HEK293 (cell line): Measurements from ENCODE around the gene IMMP2L.

Experiments used
- CTCF ChIA-PET: fragments of 350-600 bp; formaldehyde crosslinking; extraction: SDS; loops from one replicate; lab custom pipeline; 2021; ENCODE audit warnings: antibody characterized with exemption; lab: Yijun Ruan, JAX
- POLR2A ChIA-PET: fragments of 300-600 bp; formaldehyde crosslinking; extraction: SDS; loops from one replicate; lab custom pipeline; 2020; ENCODE audit warnings: antibody characterized with exemption, inconsistent platforms; lab: Yijun Ruan, JAX
- H3K27ac ChIP-seq: fragments of 200-500 bp; sonication (Bioruptor generic); 2 replicates; pipeline ENCODE4 v1.5.1; 2014; ENCODE audit warnings: low read depth, low read length, control low read depth, inconsistent platforms; ENCODE audit errors: extremely low read depth
- H3K36me3 ChIP-seq, 2 experiments: fragments of 200-500 bp in 1 of 2; sonication (Bioruptor generic) in 1 of 2; 1 replicate in 1 of 2; 2 replicates in 1 of 2; pipeline ENCODE4 v1.5.1; 2014 to 2017; ENCODE audit warnings: inconsistent platforms in 2 of 2, low read length in 2 of 2; ENCODE audit not compliant: control insufficient read depth in 2 of 2, insufficient read depth in 1 of 2
- H3K4me1 ChIP-seq: fragments of 200-500 bp; sonication (Bioruptor generic); 2 replicates; pipeline ENCODE4 v1.5.1; 2014; ENCODE audit warnings: mild to moderate bottlenecking, low read length, inconsistent platforms; ENCODE audit not compliant: control insufficient read depth, insufficient read depth
- H3K4me3 ChIP-seq: 2 replicates; pipeline ENCODE4 v1.5.1; 2011; ENCODE audit warnings: low read depth, mild to moderate bottlenecking, control low read depth, low read length, moderate library complexity
- H3K9me3 ChIP-seq: fragments of 200-500 bp; sonication (Bioruptor generic); 2 replicates; pipeline ENCODE4 v1.5.1; 2014; ENCODE audit warnings: low read depth, low read length, inconsistent platforms; ENCODE audit not compliant: control insufficient read depth, insufficient read depth
- BCL11A ChIP-seq: fragments of 450-650 bp; formaldehyde crosslinking; IDR thresholded peaks from 2 replicates; pipeline ENCODE4 v1.5.1; 2016; ENCODE audit warnings: low read depth, missing biosample characterization, missing genetic modification characterization
- GLIS1 ChIP-seq: fragments of 450-650 bp; formaldehyde crosslinking; IDR thresholded peaks from 2 replicates; pipeline ENCODE4 v1.5.1; 2016; ENCODE audit warnings: missing biosample characterization, missing genetic modification characterization
- KLF1 ChIP-seq: fragments of 450-650 bp; formaldehyde crosslinking; IDR thresholded peaks from 2 replicates; pipeline ENCODE4 v1.5.1; 2016; ENCODE audit warnings: missing biosample characterization, missing genetic modification characterization
- KLF9 ChIP-seq: fragments of 450-650 bp; formaldehyde crosslinking; IDR thresholded peaks from 2 replicates; pipeline ENCODE4 v1.5.1; 2016; ENCODE audit warnings: missing biosample characterization, missing genetic modification characterization, low read depth
- MYNN ChIP-seq: fragments of 450-650 bp; formaldehyde crosslinking; IDR thresholded peaks from 2 replicates; pipeline ENCODE4 v1.5.1; 2016; ENCODE audit warnings: missing biosample characterization, missing genetic modification characterization, borderline replicate concordance
- OVOL3 ChIP-seq: fragments of 450-650 bp; formaldehyde crosslinking; IDR thresholded peaks from 2 replicates; pipeline ENCODE4 v1.5.1; 2016; ENCODE audit warnings: missing biosample characterization, missing genetic modification characterization
- SCRT1 ChIP-seq: fragments of 450-650 bp; formaldehyde crosslinking; IDR thresholded peaks from 2 replicates; pipeline ENCODE4 v1.5.1; 2016; ENCODE audit warnings: missing biosample characterization, missing genetic modification characterization, borderline replicate concordance
- TRIM28 ChIP-seq: IDR thresholded peaks from 2 replicates; pipeline ENCODE4 v1.6.1; 2011; ENCODE audit warnings: low read length, control low read depth, borderline replicate concordance
- YY1 ChIP-seq: fragments of 450-650 bp; formaldehyde crosslinking; IDR thresholded peaks from 2 replicates; pipeline ENCODE4 v1.5.1; 2018; ENCODE audit warnings: missing biosample characterization, missing genetic modification characterization
- ZBTB17 ChIP-seq: fragments of 450-650 bp; formaldehyde crosslinking; IDR thresholded peaks from 2 replicates; pipeline ENCODE4 v1.5.1; 2016; ENCODE audit warnings: missing biosample characterization, missing genetic modification characterization
- ZBTB48 ChIP-seq: fragments of 450-650 bp; formaldehyde crosslinking; IDR thresholded peaks from 2 replicates; pipeline ENCODE4 v1.5.1; 2016; ENCODE audit warnings: missing biosample characterization, missing genetic modification characterization
- ZIC2 ChIP-seq: fragments of 450-650 bp; formaldehyde crosslinking; IDR thresholded peaks from 2 replicates; pipeline ENCODE4 v1.5.1; 2016; ENCODE audit warnings: missing biosample characterization, missing genetic modification characterization
- ZNF114 ChIP-seq: fragments of 450-650 bp; formaldehyde crosslinking; IDR thresholded peaks from 2 replicates; pipeline ENCODE4 v1.5.0; 2017; ENCODE audit warnings: missing biosample characterization, missing genetic modification characterization
- ZNF133 ChIP-seq: fragments of 450-650 bp; formaldehyde crosslinking; IDR thresholded peaks from 2 replicates; pipeline ENCODE4 v1.5.1; 2016; ENCODE audit warnings: missing biosample characterization, missing genetic modification characterization
- ZNF19 ChIP-seq: fragments of 450-650 bp; formaldehyde crosslinking; IDR thresholded peaks from 2 replicates; pipeline ENCODE4; 2016; ENCODE audit warnings: missing biosample characterization, missing genetic modification characterization, low read depth
- ZNF610 ChIP-seq: fragments of 450-650 bp; formaldehyde crosslinking; IDR thresholded peaks from 2 replicates; pipeline ENCODE4 v1.5.1; 2016; ENCODE audit warnings: missing biosample characterization, missing genetic modification characterization, borderline replicate concordance
- ZNF624 ChIP-seq: fragments of 450-650 bp; formaldehyde crosslinking; IDR thresholded peaks from 2 replicates; pipeline ENCODE4 v1.5.1; 2017; ENCODE audit warnings: missing biosample characterization, missing genetic modification characterization
- ZNF791 ChIP-seq: fragments of 450-650 bp; formaldehyde crosslinking; IDR thresholded peaks from 2 replicates; pipeline ENCODE4 v1.5.1; 2016; ENCODE audit warnings: missing biosample characterization, missing genetic modification characterization
- ZNF837 ChIP-seq: fragments of 450-650 bp; formaldehyde crosslinking; IDR thresholded peaks from 2 replicates; pipeline ENCODE4 v1.5.1; 2016; ENCODE audit warnings: missing biosample characterization, missing genetic modification characterization
- ZNF843 ChIP-seq: fragments of 450-650 bp; formaldehyde crosslinking; IDR thresholded peaks from 2 replicates; pipeline ENCODE4 v1.5.1; 2016; ENCODE audit warnings: missing biosample characterization, missing genetic modification characterization
- ZSCAN16 ChIP-seq: fragments of 450-650 bp; formaldehyde crosslinking; IDR thresholded peaks from 2 replicates; pipeline ENCODE4 v1.5.1; 2016; ENCODE audit warnings: missing biosample characterization, missing genetic modification characterization
- TF ChIP-seq, protein P1 (sequence below): fragments of 450-650 bp; formaldehyde crosslinking; optimal IDR thresholded peaks from 2 replicates; pipeline ENCODE3; 2016; ENCODE audit warnings: missing biosample characterization, mild to moderate bottlenecking, missing genetic modification characterization
- TF ChIP-seq, protein P2 (sequence below): fragments of 450-650 bp; formaldehyde crosslinking; IDR thresholded peaks from 2 replicates; pipeline ENCODE4 v1.5.1; 2016; ENCODE audit warnings: missing biosample characterization, missing genetic modification characterization
- TF ChIP-seq, protein P3 (sequence below): fragments of 450-650 bp; formaldehyde crosslinking; IDR thresholded peaks from 2 replicates; pipeline ENCODE4 v1.5.1; 2017; ENCODE audit warnings: missing biosample characterization, missing genetic modification characterization

IMMP2L gene

DNA sequence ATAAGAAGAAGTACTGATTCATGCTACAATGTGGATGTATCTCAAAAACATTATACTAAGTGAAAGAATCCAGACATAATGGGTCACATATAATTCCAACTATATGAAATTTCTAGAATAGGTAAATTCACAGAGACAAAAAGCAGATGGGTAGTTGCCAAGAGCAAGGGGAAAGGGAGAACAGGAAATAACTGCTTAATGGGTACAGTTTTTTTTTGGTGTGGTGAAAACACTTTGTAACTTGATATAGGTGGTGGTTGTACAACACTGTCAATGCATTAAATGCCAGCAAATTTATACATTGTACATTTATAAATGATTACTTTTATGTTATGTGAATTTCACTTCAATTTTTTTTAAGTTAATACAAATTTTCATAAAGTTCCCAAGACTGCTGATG is 490.7 kb downstream of the IMMP2L start:
- no peak overlapping the region for H3K4me3 ChIP-seq
- ChIA-PET CTCF (interaction anchor here (0.6 kb wide), 1 partner anchor 75 kb away, joined by 3 read pairs; no protein-coding TSS in a partner anchor), POLR2A (no interaction called here)
- no peaks in the 10 kb centered on the region for H3K36me3 ChIP-seq
- no peaks in the 10 kb centered on the region for H3K4me1 ChIP-seq
- H3K27ac ChIP-seq: no peak overlapping the region
- no peaks in the 10 kb centered on the region for H3K9me3 ChIP-seq
- peak; percentile 72; the same call in 1 of the 2 replicates for TF ChIP-seq ZSCAN16 (tag by site-specific recombination)
- TF ChIP-seq, protein P1, sequence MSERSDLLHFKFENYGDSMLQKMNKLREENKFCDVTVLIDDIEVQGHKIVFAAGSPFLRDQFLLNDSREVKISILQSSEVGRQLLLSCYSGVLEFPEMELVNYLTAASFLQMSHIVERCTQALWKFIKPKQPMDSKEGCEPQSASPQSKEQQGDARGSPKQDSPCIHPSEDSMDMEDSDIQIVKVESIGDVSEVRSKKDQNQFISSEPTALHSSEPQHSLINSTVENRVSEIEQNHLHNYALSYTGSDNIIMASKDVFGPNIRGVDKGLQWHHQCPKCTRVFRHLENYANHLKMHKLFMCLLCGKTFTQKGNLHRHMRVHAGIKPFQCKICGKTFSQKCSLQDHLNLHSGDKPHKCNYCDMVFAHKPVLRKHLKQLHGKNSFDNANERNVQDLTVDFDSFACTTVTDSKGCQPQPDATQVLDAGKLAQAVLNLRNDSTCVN (tag by site-specific recombination): no peak

DNA sequence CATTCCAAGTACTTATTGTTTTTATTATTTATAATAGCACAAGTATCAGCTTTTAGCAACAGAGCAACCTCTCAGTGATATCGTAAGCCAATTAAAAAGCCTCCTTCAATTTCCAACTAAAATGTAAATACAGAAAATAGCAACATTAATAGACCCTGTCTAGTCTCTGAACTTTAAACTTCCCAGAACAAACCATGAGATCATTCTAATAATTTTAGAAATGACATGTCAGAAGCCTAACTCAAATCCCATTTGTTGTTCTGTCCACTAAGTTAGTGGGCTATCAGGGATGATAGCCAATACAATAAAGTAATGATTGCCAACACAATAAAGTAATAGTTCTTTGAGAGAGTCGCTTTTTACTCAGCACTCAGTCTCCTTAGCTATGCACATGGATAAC is 493.7 kb downstream of the IMMP2L start:
- Histone ChIP-seq H3K27ac (no peak overlapping the region), H3K4me1 (no peaks in the 10 kb centered on the region), H3K4me3 (no peak overlapping the region), H3K9me3 (no peaks in the 10 kb centered on the region), H3K36me3 (no peaks in the 10 kb centered on the region)
- TF ChIP-seq ZNF843 (tag by site-specific recombination): no peak
- TF ChIP-seq ZNF19 (tag by site-specific recombination): no peak
- no peak for TF ChIP-seq KLF9 (tag by site-specific recombination)
- TF ChIP-seq KLF1: no peak
- no peak for TF ChIP-seq ZNF610 (tag by site-specific recombination)
- TF ChIP-seq GLIS1: no peak
- no peak for TF ChIP-seq ZIC2 (tag by site-specific recombination)
- TF ChIP-seq YY1 (tag by site-specific recombination): no peak
- TF ChIP-seq ZNF114 (tag by site-specific recombination): no peak
- TF ChIP-seq ZBTB17 (tag by site-specific recombination): no peak
- no peak for TF ChIP-seq ZNF791 (tag by site-specific recombination)
- no peak for TF ChIP-seq ZNF837 (tag by site-specific recombination)
- no peak for TF ChIP-seq SCRT1 (tag by site-specific recombination)
- no peak for TF ChIP-seq TRIM28
- no peak for TF ChIP-seq OVOL3 (tag by site-specific recombination)
- no peak for TF ChIP-seq ZBTB48
- no peak for TF ChIP-seq ZNF624 (tag by site-specific recombination)
- TF ChIP-seq, protein P2, sequence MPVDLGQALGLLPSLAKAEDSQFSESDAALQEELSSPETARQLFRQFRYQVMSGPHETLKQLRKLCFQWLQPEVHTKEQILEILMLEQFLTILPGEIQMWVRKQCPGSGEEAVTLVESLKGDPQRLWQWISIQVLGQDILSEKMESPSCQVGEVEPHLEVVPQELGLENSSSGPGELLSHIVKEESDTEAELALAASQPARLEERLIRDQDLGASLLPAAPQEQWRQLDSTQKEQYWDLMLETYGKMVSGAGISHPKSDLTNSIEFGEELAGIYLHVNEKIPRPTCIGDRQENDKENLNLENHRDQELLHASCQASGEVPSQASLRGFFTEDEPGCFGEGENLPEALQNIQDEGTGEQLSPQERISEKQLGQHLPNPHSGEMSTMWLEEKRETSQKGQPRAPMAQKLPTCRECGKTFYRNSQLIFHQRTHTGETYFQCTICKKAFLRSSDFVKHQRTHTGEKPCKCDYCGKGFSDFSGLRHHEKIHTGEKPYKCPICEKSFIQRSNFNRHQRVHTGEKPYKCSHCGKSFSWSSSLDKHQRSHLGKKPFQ (tag by site-specific recombination): no peak
- ChIA-PET POLR2A (no interaction called here), CTCF (interaction anchor here (0.6 kb wide), 1 partner anchor 229 kb away, joined by 6 read pairs; no protein-coding TSS in a partner anchor)

DNA sequence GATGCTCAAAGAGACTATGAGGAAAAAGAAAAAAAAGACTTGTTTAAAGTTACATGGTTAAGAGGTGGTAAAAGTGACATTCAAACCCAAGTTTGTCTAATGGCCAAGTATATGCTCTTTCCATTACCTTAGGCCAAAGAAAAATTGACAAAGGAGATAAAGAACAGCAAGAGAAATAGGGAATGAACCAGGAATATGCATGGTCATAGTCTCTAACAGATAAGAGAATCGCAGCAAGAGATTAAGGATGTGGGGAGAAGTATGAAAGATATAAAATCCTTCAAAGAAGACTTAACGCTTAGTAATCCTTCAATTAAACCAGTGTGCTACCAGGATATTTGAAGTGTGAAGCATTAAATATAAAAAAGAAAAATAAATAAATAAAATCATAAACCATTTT is 494.6 kb downstream of the IMMP2L start:
- ChIA-PET CTCF (no interaction called here), POLR2A (no interaction called here)
- Histone ChIP-seq H3K4me1 (no peaks in the 10 kb centered on the region), H3K4me3 (no peak overlapping the region), H3K9me3 (no peaks in the 10 kb centered on the region), H3K36me3 (no peaks in the 10 kb centered on the region), H3K27ac (no peak overlapping the region)
- no peak for TF ChIP-seq ZNF133 (tag by site-specific recombination)
- no peak for TF ChIP-seq GLIS1
- TF ChIP-seq, protein P3, sequence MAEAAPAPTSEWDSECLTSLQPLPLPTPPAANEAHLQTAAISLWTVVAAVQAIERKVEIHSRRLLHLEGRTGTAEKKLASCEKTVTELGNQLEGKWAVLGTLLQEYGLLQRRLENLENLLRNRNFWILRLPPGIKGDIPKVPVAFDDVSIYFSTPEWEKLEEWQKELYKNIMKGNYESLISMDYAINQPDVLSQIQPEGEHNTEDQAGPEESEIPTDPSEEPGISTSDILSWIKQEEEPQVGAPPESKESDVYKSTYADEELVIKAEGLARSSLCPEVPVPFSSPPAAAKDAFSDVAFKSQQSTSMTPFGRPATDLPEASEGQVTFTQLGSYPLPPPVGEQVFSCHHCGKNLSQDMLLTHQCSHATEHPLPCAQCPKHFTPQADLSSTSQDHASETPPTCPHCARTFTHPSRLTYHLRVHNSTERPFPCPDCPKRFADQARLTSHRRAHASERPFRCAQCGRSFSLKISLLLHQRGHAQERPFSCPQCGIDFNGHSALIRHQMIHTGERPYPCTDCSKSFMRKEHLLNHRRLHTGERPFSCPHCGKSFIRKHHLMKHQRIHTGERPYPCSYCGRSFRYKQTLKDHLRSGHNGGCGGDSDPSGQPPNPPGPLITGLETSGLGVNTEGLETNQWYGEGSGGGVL: no peak
- TF ChIP-seq BCL11A (tag by site-specific recombination): no peak
- TF ChIP-seq MYNN (tag by site-specific recombination): no peak
